ENCODE results near the gene PLSCR4. TPM values are rescaled to one million over a fixed set of nuclear protein-coding genes. Genes with fewer than 3 reads are reported as not detected.

The PLSCR4 gene
- total RNA-seq, 4 donors from 2014 or later, result 19.7 to 87.7 (median 41.0) TPM

- H3K9me3 ChIP-seq, result no peaks in the 10 kb centered on the region
- no peak for DNase-seq
- intact Hi-C loops (cut with DNase I; ENCODE audit: low total_unique reads), result no loop called here
- H3K27me3 ChIP-seq, result no peaks in the 10 kb centered on the region
- H3K36me3 ChIP-seq, result peaks cover 0 to 6% (median 0%) of the 10 kb centered on the region in 4 donors
- in situ Hi-C loops (cut with MboI; ENCODE audit: low pct_ligation_motif_present in 1 of 4, low pct_unique_long_range_greater_than_20kb in 1 of 4, low sequenced_read_pairs in 3 of 4), result loop anchor here in 2 of 4 donors (25.0 kb wide), 1 partner anchor 387 kb away; no protein-coding TSS in a partner anchor
- H3K4me3 ChIP-seq, result no peak overlapping the region
- 89% methylated on average over 2 of the region's 2 CpGs; no CpG with 5 or more reads in 1 of the 2 donors for WGBS, 2 donors (ENCODE audit: low coverage in 1 of 2)
- TF ChIP-seq POLR2A (IDR thresholded peaks at IDR 0.05), result no peak
- no peak for TF ChIP-seq POLR2AphosphoS5 (IDR thresholded peaks at IDR 0.05)
- no peak for TF ChIP-seq EP300 (IDR thresholded peaks at IDR 0.05; ENCODE audit: low read depth)
- no peak for TF ChIP-seq CTCF (IDR thresholded peaks at IDR 0.05)
- no peaks in the 10 kb centered on the region for H3K4me1 ChIP-seq
- H3K27ac ChIP-seq, result no peak overlapping the region
Observed at GRCh38 chr3:146200461-146201220, 50.3 kb downstream of the PLSCR4 start.

- Histone ChIP-seq H3K4me1 (no peaks in the 10 kb centered on the region), H3K4me3 (no peak overlapping the region), H3K27me3 (no peaks in the 10 kb centered on the region), H3K9me3 (no peaks in the 10 kb centered on the region), H3K36me3 (peaks cover 0 to 4% (median 0%) of the 10 kb centered on the region in 4 donors), H3K27ac (no peak overlapping the region)
- WGBS, 2 donors (ENCODE audit: low coverage in 1 of 2), result 93 to 94% methylated on average over 4 to 5 of the region's 5 CpGs
- no peak for DNase-seq
- in situ Hi-C loops (cut with MboI; ENCODE audit: low pct_ligation_motif_present in 1 of 4, low pct_unique_long_range_greater_than_20kb in 1 of 4, low sequenced_read_pairs in 3 of 4), result loop anchor here in 2 of 4 donors (25.0 kb wide), 2 partner anchors 137 to 388 kb away; no protein-coding TSS in a partner anchor
- intact Hi-C loops (cut with DNase I; ENCODE audit: low total_unique reads), result no loop called here
- TF ChIP-seq EP300 (IDR thresholded peaks at IDR 0.05; ENCODE audit: low read depth), result no peak
Observed at GRCh38 chr3:146199762-146200161, 51.1 kb downstream of the PLSCR4 start.

- TF ChIP-seq CTCF (IDR thresholded peaks at IDR 0.05) (no peak), POLR2AphosphoS5 (IDR thresholded peaks at IDR 0.05) (no peak), POLR2A (IDR thresholded peaks at IDR 0.05) (no peak), EP300 (IDR thresholded peaks at IDR 0.05; ENCODE audit: low read depth) (no peak)
- Histone ChIP-seq H3K9me3 (no peaks in the 10 kb centered on the region), H3K27ac (no peak overlapping the region), H3K27me3 (no peaks in the 10 kb centered on the region), H3K4me1 (no peaks in the 10 kb centered on the region), H3K4me3 (no peak overlapping the region), H3K36me3 (peaks cover 0 to 13% (median 0%) of the 10 kb centered on the region in 4 donors)
- in situ Hi-C loops (cut with MboI; ENCODE audit: low pct_ligation_motif_present in 1 of 4, low pct_unique_long_range_greater_than_20kb in 1 of 4, low sequenced_read_pairs in 3 of 4) (loop anchor here in 1 of 4 donors (25.0 kb wide), 1 partner anchor 134 kb away; no protein-coding TSS in a partner anchor), intact Hi-C loops (cut with DNase I; ENCODE audit: low total_unique reads) (no loop called here)
- WGBS, 2 donors (ENCODE audit: low coverage in 1 of 2), result 94 to 100% methylated on average over 1 to 2 of the region's 2 CpGs
- no peak for DNase-seq
Observed at GRCh38 chr3:146196789-146197188, 54.1 kb downstream of the PLSCR4 start.

- no peaks in the 10 kb centered on the region for H3K9me3 ChIP-seq
- H3K27me3 ChIP-seq, result no peaks in the 10 kb centered on the region
- no peak overlapping the region for H3K27ac ChIP-seq
- WGBS, 2 donors (ENCODE audit: low coverage in 1 of 2), result 53 to 71% methylated on average over 2 to 4 of the region's 4 CpGs
- TF ChIP-seq EP300 (IDR thresholded peaks at IDR 0.05; ENCODE audit: low read depth), result no peak
- TF ChIP-seq POLR2AphosphoS5 (IDR thresholded peaks at IDR 0.05), result no peak
- TF ChIP-seq POLR2A (IDR thresholded peaks at IDR 0.05), result no peak
- in situ Hi-C loops (cut with MboI; ENCODE audit: low pct_ligation_motif_present in 1 of 4, low pct_unique_long_range_greater_than_20kb in 1 of 4, low sequenced_read_pairs in 3 of 4), result loop anchor here in 1 of 4 donors (25.0 kb wide), 1 partner anchor 133 kb away; no protein-coding TSS in a partner anchor
- intact Hi-C loops (cut with DNase I; ENCODE audit: low total_unique reads), result no loop called here
- no peak for DNase-seq
- H3K4me1 ChIP-seq, result no peaks in the 10 kb centered on the region
- H3K4me3 ChIP-seq, result no peak overlapping the region
- peaks cover 0 to 13% (median 0%) of the 10 kb centered on the region in 4 donors for H3K36me3 ChIP-seq
Observed at GRCh38 chr3:146195605-146196004, 55.3 kb downstream of the PLSCR4 start.

GRCh38 chr3:146195030-146195429 lies 55.9 kb downstream of the PLSCR4 start:
- Histone ChIP-seq H3K27me3 (no peaks in the 10 kb centered on the region), H3K36me3 (peaks cover 0 to 13% (median 0%) of the 10 kb centered on the region in 4 donors), H3K27ac (no peak overlapping the region), H3K4me1 (no peaks in the 10 kb centered on the region), H3K9me3 (no peaks in the 10 kb centered on the region), H3K4me3 (no peak overlapping the region)
- intact Hi-C loops (cut with DNase I; ENCODE audit: low total_unique reads) (no loop called here), in situ Hi-C loops (cut with MboI; ENCODE audit: low pct_ligation_motif_present in 1 of 4, low pct_unique_long_range_greater_than_20kb in 1 of 4, low sequenced_read_pairs in 3 of 4) (loop anchor here in 1 of 4 donors (25.0 kb wide), 1 partner anchor 133 kb away; no protein-coding TSS in a partner anchor)
- WGBS, 2 donors (ENCODE audit: low coverage in 1 of 2), result 70 to 83% methylated on average over 3 of the region's 3 CpGs
- DNase-seq, result no peak
- TF ChIP-seq CTCF (IDR thresholded peaks at IDR 0.05), result no peak
- TF ChIP-seq EP300 (IDR thresholded peaks at IDR 0.05; ENCODE audit: low read depth), result no peak
- TF ChIP-seq POLR2A (IDR thresholded peaks at IDR 0.05), result no peak
- no peak for TF ChIP-seq POLR2AphosphoS5 (IDR thresholded peaks at IDR 0.05)

All from transverse colon (tissue), 4 donors.